Stimulated activated CD4-positive, alpha-beta T cell treated with anti-CD3 and anti-CD28 coated beads, Interleukin-1b, Interleukin-23, amount 100 ng/mL, for 1 hour (primary cell): Measurements from ENCODE around the gene ACO1.

Experiments
- DNase-seq, 2 donors: peaks; one replicate each; pipeline ENCODE4 v3.0.0-alpha.2; 2020; ENCODE audit warnings: low read depth in 2 of 2

The ACO1 gene

GRCh38 chr9:32419921-32420320, 35.5 kb downstream of the ACO1 start:
- DNase-seq: no peak

- DNase-seq: no peak
Measured at GRCh38 chr9:32422237-32422806, 37.9 kb downstream of the ACO1 start.

- no peak for DNase-seq
Measured at GRCh38 chr9:32423371-32423770, 38.9 kb downstream of the ACO1 start.

DNA sequence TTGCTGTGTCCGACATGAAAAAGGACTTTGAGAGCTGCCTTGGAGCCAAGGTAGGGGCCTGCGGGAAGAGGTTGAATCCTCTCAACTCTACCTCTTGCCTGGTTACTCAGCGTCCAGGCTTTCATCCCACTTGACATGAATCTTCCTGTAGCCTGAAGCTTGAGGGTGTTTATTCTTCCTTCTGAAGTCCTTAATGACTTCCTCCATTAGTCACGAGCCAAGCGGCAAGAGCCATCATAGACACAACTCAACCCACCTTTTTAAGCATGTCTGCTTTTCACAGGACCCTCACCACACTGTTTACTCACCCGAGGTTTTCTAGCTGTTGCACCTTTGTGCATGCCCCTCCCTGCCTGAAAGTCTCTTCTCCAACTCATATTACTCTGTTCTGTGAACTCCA, 40.2 kb downstream of the ACO1 start:
- no peak for DNase-seq

- DNase-seq: no peak
Measured at GRCh38 chr9:32426278-32426939, 42.0 kb downstream of the ACO1 start.

DNA sequence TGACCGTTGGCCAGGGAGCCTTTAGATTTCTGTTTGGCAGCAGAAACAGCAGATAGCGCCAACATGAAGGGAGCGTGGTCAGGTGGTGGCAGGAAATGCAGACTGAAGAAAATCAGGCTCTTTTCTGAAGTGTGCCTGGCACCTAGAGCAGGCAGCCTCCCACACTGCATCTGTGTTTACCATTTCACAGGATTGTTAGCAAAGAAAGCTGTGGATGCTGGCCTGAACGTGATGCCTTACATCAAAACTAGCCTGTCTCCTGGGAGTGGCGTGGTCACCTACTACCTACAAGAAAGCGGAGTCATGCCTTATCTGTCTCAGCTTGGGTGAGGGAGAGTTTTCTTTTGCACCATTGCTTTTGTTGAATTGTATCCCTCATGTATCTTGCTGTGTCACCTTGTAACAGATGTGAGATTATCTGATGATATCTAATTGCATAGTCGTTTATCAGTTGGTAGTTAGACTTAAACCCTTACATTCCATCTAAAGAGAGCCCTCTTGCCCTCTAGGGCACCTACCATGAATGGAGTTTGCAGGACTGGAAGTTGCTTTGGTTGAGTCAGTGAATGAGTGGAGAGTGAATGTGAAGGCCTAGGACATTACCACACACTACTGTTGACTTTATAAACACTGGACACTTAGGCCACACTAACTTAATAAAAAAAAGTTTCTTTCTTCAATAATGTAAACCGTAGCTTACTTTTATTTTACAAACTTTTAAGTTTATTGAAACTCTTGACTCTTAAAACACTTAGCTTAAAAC, 42.8 kb downstream of the ACO1 start:
- DNase-seq: no peak

- DNase-seq: no peak
Measured at GRCh38 chr9:32430720-32431119, 46.3 kb downstream of the ACO1 start.

DNA sequence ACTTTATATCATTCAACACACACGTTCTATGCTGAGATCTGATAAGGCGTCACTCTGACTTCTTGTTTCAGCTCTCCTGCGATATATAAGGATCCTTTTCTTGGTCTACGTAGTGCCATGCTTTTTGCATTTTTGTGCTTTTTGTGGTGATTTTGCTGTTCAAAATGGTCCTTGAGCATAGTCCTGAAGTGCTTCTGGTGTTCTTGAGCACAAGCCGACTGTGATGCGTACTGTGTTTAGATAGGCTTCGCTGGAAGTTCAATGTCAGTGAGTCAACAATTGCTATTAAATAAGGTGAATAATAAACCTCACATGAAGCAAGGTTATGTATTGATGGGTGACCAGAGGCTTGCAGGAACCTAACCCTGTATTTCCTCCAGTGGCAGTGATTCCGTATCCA, 46.8 kb downstream of the ACO1 start:
- DNase-seq: no peak

DNA sequence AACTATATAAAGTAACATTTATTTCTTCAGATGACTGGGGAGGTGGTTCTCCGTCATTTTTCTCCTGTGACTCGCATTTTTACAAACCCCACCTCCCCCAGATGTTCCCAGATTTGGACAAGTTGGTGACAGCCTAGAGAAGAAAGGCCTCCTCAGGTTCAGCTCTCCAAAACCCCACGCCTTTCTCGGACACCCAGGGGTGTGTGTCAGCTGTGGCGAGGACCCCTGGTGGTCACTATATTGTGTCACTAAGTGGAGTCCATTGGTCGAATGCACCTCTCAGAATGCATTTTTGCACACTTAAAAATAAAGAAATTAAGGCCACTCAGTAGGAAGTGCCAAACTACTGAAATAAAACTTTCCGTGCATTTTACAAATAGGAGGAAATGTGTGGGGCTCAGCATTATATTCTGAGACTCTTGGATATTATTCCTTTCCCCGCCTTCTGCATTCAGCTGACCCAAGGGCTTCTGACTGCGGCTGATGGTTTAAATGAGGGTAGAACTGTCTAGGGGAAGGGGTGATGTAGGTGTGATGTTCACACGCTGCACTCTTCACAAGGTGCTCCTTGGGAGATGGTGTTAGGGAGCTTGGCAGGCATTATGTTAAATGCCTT, 47.6 kb downstream of the ACO1 start:
- DNase-seq: peak in 1 of 2 donors; percentile 7

- DNase-seq: no peak
Measured at GRCh38 chr9:32434892-32435291, 50.4 kb downstream of the ACO1 start.

DNA sequence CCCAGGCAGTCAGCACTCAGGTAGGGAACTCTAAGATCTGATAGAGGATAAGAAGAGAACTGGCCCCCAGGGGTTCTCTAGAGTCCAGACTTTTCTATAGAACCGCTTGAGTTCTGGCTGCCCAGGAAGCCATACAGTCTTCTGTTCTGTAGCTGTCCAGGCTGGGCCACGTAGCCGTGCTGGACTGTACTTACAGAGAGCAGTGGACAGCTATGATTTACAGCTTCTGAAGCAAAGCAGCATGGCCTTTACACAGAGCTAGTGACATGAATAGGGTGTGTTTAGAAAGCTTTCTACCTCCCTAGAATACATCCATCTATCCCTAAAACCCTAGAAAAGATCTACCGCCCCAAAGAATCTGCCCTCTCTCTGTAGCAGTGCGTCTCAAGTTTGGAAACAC, 57.2 kb downstream of the ACO1 start:
- no peak for DNase-seq

GRCh38 chr9:32442433-32442832, 58.0 kb downstream of the ACO1 start:
- no peak for DNase-seq

DNA sequence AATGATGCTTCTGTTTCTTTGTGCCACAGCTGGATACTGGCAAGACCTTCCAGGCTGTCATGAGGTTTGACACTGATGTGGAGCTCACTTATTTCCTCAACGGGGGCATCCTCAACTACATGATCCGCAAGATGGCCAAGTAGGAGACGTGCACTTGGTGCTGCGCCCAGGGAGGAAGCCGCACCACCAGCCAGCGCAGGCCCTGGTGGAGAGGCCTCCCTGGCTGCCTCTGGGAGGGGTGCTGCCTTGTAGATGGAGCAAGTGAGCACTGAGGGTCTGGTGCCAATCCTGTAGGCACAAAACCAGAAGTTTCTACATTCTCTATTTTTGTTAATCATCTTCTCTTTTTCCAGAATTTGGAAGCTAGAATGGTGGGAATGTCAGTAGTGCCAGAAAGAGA, 65.5 kb downstream of the ACO1 start:
- no peak for DNase-seq

DNA sequence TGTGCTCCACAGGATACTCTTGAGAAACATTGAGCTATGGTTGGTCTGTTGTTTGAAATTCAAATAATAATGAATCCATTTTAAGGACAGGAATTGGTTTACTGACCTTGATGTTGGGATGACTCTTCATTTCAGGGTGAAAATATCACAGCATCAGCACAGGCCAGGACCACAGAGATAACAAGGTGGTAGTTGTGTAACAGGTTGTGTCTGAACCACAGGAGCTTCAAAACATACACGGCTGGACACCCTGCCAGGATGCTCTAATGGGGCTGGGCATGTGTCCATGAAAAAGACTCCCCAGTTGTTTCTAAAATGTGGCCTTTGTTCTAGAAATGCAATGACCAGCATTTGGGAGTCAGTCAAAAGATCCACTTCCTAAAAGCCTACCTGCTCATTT, 69.8 kb downstream of the ACO1 start:
- no peak for DNase-seq

DNA sequence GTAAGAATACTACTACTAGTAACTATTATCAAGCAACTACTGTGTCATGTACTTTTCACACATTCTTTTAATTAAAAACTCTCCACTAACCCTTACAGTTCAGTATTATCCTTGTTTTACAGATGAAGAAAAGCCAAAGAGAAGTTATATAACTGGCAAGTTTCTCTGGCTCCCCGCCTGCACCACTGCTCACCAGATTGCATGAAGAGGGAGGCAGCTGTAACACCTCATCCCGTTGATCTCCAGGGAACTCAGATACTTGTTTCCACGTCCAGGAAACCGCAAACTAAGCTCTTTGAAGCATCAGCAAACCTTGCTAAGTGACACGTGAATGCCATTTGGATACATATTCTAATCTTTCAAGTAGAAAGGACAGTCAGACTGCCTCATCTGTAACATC, 71.3 kb downstream of the ACO1 start:
- DNase-seq: no peak

DNA sequence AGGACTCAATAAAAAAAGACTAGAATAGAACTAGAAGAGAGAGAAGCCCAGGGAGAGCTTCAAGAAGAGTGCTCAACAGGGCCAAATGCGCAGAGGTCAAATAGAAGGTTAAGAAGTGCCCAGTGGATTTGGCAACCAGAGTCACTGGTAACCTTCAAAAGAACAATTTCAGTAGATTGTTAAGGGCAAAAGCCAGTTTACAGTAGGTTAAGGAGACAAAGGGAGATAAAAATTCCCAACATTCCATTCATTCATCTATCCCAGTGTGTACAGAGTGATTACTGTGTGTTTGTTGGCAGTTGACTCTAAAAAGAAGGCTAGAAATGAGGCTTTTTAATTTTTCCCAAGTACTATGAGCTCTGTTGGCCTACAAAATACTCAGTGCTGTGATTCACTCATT, 72.1 kb downstream of the ACO1 start:
- DNase-seq: no peak

GRCh38 chr9:32463500-32464293, 79.3 kb downstream of the ACO1 start:
- no peak for DNase-seq

GRCh38 chr9:32468740-32469139, 84.3 kb downstream of the ACO1 start:
- DNase-seq: no peak

DNA sequence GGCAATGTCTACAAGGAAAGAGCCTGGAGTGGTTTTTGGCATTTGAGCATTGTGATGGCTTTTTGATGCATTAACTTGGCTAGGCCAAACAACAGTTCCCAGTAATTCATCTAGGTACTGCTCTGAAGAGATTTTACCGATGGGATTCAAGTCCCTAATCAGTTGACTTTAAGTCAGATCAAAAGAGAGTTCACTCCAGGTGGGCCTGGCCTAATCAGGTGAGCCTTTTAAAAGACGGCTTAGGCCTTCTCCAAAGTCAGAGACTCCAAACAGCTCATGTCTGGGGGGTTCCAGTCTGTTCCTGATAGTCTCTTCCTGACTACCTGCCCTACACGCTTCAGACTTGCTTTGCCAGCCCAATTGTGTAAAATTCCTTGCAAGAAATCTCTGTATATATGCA, 87.9 kb downstream of the ACO1 start:
- no peak for DNase-seq

DNA sequence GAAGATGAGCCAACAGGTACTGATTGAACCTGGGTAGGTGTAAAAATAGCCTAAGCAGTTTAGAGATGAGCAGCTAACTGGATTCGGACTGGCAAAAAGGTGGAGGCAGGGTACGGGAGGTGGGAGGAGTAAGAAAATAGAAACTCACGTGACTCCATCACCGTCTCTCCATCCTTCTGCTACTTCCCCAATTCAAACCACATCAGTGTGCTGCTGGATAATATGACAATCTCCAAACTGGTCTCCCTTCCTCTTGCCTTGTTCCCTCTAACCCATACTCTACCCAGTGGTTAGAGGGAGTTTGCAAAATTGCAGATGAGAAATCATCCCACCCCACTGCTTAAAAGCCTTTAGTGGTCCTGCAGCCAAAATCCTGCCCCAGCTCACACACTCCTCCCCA, 98.9 kb downstream of the ACO1 start:
- DNase-seq: no peak

DNA sequence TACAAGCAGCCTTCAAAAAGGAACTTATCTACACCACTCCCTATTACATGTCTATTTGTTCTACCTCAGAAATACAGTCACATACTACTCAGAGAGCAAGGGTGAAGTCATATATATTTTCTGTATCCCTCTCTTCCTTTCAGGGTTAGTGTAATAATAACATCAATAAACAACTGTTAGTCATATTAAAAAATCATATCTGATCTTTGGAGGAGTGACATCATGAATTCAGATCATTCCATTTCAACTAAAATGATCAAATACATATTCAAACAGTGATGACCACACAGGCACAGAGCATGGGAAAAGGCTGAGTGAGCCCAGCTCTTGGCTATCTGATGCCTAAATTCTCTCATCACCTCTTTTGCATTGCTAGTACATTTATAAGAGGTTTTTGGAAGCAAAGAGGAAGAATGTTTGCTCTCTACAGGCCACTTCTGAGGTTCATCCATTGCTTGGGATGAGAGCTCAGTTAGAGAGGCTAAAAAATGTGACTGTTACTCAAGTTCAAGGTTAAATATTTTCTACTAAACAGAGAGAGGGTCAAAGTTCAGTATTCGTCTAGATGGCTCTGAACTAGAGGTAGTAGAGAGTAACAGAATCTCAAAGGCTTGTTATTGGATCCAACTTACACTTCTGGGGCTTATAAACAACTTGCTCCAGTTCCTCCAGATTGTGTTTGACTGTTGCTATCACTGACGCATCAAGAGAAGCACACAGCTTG, 102.6 kb downstream of the ACO1 start:
- no peak for DNase-seq
